Adrenal gland (tissue), 5 donors: ENCODE measurements around the gene SLC26A5.
A peak's percentile ranks its signal among the peaks of the same experiment; 100 is the strongest.

ENCODE experiments used
- POLR2A ChIP-seq, 2 donors: fragments of 450-650 bp; IDR thresholded peaks; one replicate each; pipeline ENCODE4 v1.6.1; 2017; ENCODE audit warnings: antibody characterized with exemption in 2 of 2, mild to moderate bottlenecking in 2 of 2, moderate library complexity in 1 of 2
- TF ChIP-seq, protein P1 (sequence below), 6 experiments: fragments of 450-650 bp in 4 of 6; fragments of 200-600 bp in 2 of 6; sonication (generic) in 1 of 6; IDR thresholded peaks; 1 replicate in 5 of 6; 2 replicates in 1 of 6; pipeline versions ENCODE4 v1.5.1 to v1.8.0; 2016 to 2021; ENCODE audit warnings: antibody characterized with exemption in 6 of 6, mild to moderate bottlenecking in 2 of 6, moderate library complexity in 1 of 6
- donor health status: DM: no; HTN: no; CAD: no.

DNA sequence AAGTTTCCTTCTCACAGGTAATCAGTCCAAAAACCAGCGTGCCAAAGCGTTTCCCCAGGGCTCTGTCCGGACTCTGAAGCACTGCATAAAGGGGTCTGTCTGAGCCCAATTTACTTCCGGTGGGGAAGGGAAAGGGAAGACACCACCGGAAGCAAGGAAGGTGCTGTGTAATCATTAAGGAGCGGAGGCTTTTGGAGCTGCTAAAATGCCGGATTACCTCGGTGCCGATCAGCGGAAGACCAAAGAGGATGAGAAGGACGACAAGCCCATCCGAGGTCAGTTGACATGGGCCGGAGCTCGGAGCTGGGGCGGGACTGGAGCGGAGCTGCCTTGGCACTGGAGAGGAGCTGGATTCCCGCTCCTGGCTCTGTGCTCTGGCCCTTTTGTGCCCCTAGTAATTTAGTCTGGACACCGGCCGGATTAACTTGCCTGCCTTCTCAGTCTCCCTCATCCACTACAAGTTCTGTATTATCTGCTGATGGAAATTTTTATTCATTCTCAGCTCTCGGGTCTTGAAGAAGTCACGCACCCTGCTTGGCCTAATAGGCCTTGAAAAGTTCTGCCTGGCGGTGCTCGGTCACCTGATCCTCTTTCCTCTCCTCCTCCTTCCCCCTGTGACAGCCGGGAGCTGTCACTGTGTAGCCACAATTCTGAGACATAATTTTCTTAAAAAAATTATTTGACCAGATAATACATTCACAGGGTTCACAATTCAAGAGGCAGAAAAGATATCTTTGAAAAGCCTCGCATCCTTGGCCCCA, 98.3 kb downstream of the SLC26A5 start, which contains the start of gene PSMC2:
- TF ChIP-seq POLR2A (IDR thresholded peaks at IDR 0.05), result peak; percentile 59 to 74
- TF ChIP-seq, protein P1, sequence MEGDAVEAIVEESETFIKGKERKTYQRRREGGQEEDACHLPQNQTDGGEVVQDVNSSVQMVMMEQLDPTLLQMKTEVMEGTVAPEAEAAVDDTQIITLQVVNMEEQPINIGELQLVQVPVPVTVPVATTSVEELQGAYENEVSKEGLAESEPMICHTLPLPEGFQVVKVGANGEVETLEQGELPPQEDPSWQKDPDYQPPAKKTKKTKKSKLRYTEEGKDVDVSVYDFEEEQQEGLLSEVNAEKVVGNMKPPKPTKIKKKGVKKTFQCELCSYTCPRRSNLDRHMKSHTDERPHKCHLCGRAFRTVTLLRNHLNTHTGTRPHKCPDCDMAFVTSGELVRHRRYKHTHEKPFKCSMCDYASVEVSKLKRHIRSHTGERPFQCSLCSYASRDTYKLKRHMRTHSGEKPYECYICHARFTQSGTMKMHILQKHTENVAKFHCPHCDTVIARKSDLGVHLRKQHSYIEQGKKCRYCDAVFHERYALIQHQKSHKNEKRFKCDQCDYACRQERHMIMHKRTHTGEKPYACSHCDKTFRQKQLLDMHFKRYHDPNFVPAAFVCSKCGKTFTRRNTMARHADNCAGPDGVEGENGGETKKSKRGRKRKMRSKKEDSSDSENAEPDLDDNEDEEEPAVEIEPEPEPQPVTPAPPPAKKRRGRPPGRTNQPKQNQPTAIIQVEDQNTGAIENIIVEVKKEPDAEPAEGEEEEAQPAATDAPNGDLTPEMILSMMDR (IDR thresholded peaks at IDR 0.05), result no peak
